HepG2 (cell line): ENCODE measurements around the gene PHF3. TPM values are rescaled to one million over a fixed set of nuclear protein-coding genes. Genes with fewer than 3 reads are reported as not detected.

Source experiments
- CENPX ChIP-seq: sonication (generic); formaldehyde crosslinking; IDR thresholded peaks from 2 replicates; pipeline ENCODE4 v1.9.0; 2021; ENCODE audit warnings: mild to moderate bottlenecking, missing genetic modification reagents, moderate library complexity
- DMAP1 ChIP-seq: IDR thresholded peaks from 2 replicates; pipeline ENCODE4 v1.6.1; 2016
- GTF2F1 ChIP-seq: fragments of 150-350 bp; IDR thresholded peaks from 2 replicates; pipeline ENCODE4 v1.6.1; 2014; ENCODE audit warnings: low read length
- HNRNPL ChIP-seq: fragments of 200-400 bp; formaldehyde crosslinking; IDR thresholded peaks from 2 replicates; pipeline ENCODE4 v1.6.1; 2017; ENCODE audit warnings: mild to moderate bottlenecking, low read depth, low read length
- HNRNPUL1 ChIP-seq: fragments of 200-400 bp; formaldehyde crosslinking; IDR thresholded peaks from 2 replicates; pipeline ENCODE4 v1.6.1; 2017; ENCODE audit warnings: low read depth, mild to moderate bottlenecking, low read length, moderate library complexity
- HOXD1 ChIP-seq: sonication (generic); formaldehyde crosslinking; IDR thresholded peaks from 2 replicates; pipeline ENCODE4 v1.5.0; 2020; ENCODE audit warnings: missing genetic modification reagents
- LCORL ChIP-seq, 2 experiments: fragments of 450-650 bp in 1 of 2; sonication (generic) in 1 of 2; formaldehyde crosslinking in 1 of 2; IDR thresholded peaks; 2 replicates each; pipeline versions ENCODE4 v1.5.0 to v1.6.1; 2017 to 2020; ENCODE audit warnings: antibody characterized with exemption in 1 of 2, missing genetic modification reagents in 1 of 2
- RAD21 ChIP-seq: fragments of 450-650 bp; formaldehyde crosslinking; IDR thresholded peaks from 2 replicates; pipeline ENCODE4 v1.5.0; 2020; ENCODE audit warnings: mild to moderate bottlenecking
- SRY ChIP-seq: sonication (generic); formaldehyde crosslinking; IDR thresholded peaks from 2 replicates; pipeline ENCODE4 v1.8.0; 2022; ENCODE audit warnings: mild to moderate bottlenecking, missing genetic modification reagents
- YEATS2 ChIP-seq: sonication (generic); formaldehyde crosslinking; IDR thresholded peaks from 2 replicates; pipeline ENCODE4 v1.4.0; 2020; ENCODE audit warnings: missing genetic modification reagents, borderline replicate concordance
- ZFP82 ChIP-seq: sonication (generic); formaldehyde crosslinking; IDR thresholded peaks from 2 replicates; pipeline ENCODE4 v1.5.1; 2020; ENCODE audit warnings: mild to moderate bottlenecking, missing genetic modification reagents, borderline replicate concordance
- ZNF296 ChIP-seq: sonication (generic); formaldehyde crosslinking; conservative IDR thresholded peaks from 2 replicates; pipeline ENCODE4 v1.5.0; 2020; ENCODE audit warnings: mild to moderate bottlenecking, missing genetic modification reagents
- ZNF564 ChIP-seq: sonication (generic); formaldehyde crosslinking; IDR thresholded peaks from 2 replicates; pipeline ENCODE4 v1.8.1; 2023; ENCODE audit warnings: mild to moderate bottlenecking, missing genetic modification reagents
- ZNF737 ChIP-seq: sonication (generic); formaldehyde crosslinking; IDR thresholded peaks from 2 replicates; pipeline ENCODE4 v1.5.0; 2020; ENCODE audit warnings: missing genetic modification reagents, mild to moderate bottlenecking, borderline replicate concordance
- ZSCAN12 ChIP-seq: sonication (generic); formaldehyde crosslinking; IDR thresholded peaks from 2 replicates; pipeline ENCODE4 v1.9.0; 2021; ENCODE audit warnings: mild to moderate bottlenecking, missing genetic modification reagents
- polyA plus RNA-seq, 8 experiments: library from polyadenylated mRNA; depleted of rRNA in 3 of 8; stranded (reverse) in 7 of 8; unstranded in 1 of 8; fragments of >200 nt; fragmentation: Illumina TruSeq in 4 of 8; extraction: Trizol in 4 of 8; gene quantifications; 2 replicates each; pipeline versions ENCODE4 v1.2.1 to v1.2.3, GENCODE V29; 2011 to 2016; ENCODE audit warnings: low read depth in 4 of 8, missing spikeins in 1 of 8, mixed read lengths in 1 of 8; ENCODE audit not compliant: insufficient read depth in 1 of 8
- total RNA-seq, 5 experiments: library from RNA; depleted of rRNA; stranded (reverse); fragments of >200 nt; fragmentation: Illumina TruSeq; extraction: Trizol; gene quantifications; 2 replicates each; pipeline ENCODE4 v1.2.3, GENCODE V29; 2016; ENCODE audit warnings: low read depth in 1 of 5
- TF ChIP-seq, protein P1 (sequence below): IDR thresholded peaks from 2 replicates; pipeline ENCODE4 v1.6.1; 2016; ENCODE audit warnings: low read depth, missing genetic modification reagents, missing compliant biosample characterization
- TF ChIP-seq, protein P2 (sequence below): sonication (generic); formaldehyde crosslinking; IDR thresholded peaks from 2 replicates; pipeline ENCODE4 v1.9.0; 2021; ENCODE audit warnings: missing genetic modification reagents, borderline replicate concordance
- TF ChIP-seq, protein P3 (sequence below): sonication (generic); formaldehyde crosslinking; IDR thresholded peaks from 2 replicates; pipeline ENCODE4 v1.5.1; 2020; ENCODE audit warnings: missing genetic modification reagents, mild to moderate bottlenecking, borderline replicate concordance
- TF ChIP-seq, protein P4 (sequence below): sonication (generic); formaldehyde crosslinking; conservative IDR thresholded peaks from 2 replicates; pipeline ENCODE4 v1.4.0; 2020; ENCODE audit warnings: missing genetic modification reagents
- TF ChIP-seq, protein P5 (sequence below): IDR thresholded peaks from 2 replicates; pipeline ENCODE4 v1.6.1; 2016; ENCODE audit warnings: low read depth, borderline replicate concordance

The PHF3 gene
- total and polyA plus RNA-seq, 2 of the 13 experiments (the other 11 are each of a cell fraction or from before 2014, with no cell fraction given) = 19.8 to 70.4 TPM

DNA sequence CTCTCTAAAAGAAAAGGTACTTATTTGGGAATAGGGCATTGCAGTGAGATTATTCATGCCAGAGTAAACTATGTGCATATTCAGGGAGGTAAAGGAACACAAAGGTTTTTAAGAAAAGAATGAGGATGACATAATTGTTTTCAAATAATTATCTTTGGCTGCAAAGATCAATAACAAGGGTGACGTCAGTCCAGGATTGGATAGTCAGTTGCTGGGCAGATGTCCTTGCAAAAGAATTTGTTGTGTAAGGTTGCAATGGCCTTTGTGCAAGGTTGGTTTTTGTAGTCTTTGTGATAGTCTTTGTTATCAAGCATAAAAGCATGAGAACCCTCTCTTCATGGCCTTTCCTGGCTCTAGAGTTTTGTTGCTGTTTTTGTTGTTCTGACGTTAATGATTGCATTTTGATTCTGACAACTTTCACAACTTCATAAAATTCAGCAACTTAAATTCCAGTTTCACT lies 45.6 kb upstream of the PHF3 start (continued):
- TF ChIP-seq, protein P1, sequence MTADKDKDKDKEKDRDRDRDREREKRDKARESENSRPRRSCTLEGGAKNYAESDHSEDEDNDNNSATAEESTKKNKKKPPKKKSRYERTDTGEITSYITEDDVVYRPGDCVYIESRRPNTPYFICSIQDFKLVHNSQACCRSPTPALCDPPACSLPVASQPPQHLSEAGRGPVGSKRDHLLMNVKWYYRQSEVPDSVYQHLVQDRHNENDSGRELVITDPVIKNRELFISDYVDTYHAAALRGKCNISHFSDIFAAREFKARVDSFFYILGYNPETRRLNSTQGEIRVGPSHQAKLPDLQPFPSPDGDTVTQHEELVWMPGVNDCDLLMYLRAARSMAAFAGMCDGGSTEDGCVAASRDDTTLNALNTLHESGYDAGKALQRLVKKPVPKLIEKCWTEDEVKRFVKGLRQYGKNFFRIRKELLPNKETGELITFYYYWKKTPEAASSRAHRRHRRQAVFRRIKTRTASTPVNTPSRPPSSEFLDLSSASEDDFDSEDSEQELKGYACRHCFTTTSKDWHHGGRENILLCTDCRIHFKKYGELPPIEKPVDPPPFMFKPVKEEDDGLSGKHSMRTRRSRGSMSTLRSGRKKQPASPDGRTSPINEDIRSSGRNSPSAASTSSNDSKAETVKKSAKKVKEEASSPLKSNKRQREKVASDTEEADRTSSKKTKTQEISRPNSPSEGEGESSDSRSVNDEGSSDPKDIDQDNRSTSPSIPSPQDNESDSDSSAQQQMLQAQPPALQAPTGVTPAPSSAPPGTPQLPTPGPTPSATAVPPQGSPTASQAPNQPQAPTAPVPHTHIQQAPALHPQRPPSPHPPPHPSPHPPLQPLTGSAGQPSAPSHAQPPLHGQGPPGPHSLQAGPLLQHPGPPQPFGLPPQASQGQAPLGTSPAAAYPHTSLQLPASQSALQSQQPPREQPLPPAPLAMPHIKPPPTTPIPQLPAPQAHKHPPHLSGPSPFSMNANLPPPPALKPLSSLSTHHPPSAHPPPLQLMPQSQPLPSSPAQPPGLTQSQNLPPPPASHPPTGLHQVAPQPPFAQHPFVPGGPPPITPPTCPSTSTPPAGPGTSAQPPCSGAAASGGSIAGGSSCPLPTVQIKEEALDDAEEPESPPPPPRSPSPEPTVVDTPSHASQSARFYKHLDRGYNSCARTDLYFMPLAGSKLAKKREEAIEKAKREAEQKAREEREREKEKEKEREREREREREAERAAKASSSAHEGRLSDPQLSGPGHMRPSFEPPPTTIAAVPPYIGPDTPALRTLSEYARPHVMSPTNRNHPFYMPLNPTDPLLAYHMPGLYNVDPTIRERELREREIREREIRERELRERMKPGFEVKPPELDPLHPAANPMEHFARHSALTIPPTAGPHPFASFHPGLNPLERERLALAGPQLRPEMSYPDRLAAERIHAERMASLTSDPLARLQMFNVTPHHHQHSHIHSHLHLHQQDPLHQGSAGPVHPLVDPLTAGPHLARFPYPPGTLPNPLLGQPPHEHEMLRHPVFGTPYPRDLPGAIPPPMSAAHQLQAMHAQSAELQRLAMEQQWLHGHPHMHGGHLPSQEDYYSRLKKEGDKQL = peak; percentile 34; the same call in 1 of the 2 replicates
- TF ChIP-seq ZNF737 (no peak), LCORL (IDR thresholded peaks at IDR 0.05) (peak; percentile 94), LCORL (CRISPR knock-in tag; IDR thresholded peaks at IDR 0.05) (0 out of 2 replicates have a peak, but pooled peaks have one; percentile 61), ZFP82 (CRISPR knock-in tag) (no peak), GTF2F1 (no peak), YEATS2 (CRISPR knock-in tag) (peak; percentile 61; the same call in 1 of the 2 replicates), SRY (CRISPR knock-in tag) (no peak), DMAP1 (CRISPR knock-in tag) (no peak), ZSCAN12 (CRISPR knock-in tag) (no peak), HNRNPUL1 (no peak), ZNF564 (CRISPR knock-in tag) (no peak), HOXD1 (CRISPR knock-in tag) (0 out of 2 replicates have a peak, but pooled peaks have one; percentile 23), ZNF296 (CRISPR knock-in tag) (no peak), HNRNPL (no peak), CENPX (CRISPR knock-in tag) (no peak), RAD21 (CRISPR knock-in tag) (no peak)
- TF ChIP-seq, protein P2, sequence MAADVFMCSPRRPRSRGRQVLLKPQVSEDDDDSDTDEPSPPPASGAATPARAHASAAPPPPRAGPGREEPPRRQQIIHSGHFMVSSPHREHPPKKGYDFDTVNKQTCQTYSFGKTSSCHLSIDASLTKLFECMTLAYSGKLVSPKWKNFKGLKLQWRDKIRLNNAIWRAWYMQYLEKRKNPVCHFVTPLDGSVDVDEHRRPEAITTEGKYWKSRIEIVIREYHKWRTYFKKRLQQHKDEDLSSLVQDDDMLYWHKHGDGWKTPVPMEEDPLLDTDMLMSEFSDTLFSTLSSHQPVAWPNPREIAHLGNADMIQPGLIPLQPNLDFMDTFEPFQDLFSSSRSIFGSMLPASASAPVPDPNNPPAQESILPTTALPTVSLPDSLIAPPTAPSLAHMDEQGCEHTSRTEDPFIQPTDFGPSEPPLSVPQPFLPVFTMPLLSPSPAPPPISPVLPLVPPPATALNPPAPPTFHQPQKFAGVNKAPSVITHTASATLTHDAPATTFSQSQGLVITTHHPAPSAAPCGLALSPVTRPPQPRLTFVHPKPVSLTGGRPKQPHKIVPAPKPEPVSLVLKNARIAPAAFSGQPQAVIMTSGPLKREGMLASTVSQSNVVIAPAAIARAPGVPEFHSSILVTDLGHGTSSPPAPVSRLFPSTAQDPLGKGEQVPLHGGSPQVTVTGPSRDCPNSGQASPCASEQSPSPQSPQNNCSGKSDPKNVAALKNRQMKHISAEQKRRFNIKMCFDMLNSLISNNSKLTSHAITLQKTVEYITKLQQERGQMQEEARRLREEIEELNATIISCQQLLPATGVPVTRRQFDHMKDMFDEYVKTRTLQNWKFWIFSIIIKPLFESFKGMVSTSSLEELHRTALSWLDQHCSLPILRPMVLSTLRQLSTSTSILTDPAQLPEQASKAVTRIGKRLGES (CRISPR knock-in tag) = no peak
- TF ChIP-seq, protein P3, sequence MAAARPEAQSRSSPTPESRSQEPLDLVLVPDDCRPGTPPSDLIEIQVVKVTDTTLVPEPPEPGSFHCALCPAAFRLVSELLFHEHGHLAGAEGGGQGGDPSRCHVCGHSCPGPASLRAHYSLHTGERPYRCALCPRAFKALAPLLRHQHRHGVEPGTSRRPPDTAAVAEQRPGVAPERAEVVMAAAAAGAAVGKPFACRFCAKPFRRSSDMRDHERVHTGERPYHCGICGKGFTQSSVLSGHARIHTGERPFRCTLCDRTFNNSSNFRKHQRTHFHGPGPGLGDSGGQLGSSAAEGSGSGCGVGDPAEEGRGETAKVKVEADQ (CRISPR knock-in tag) = no peak
- TF ChIP-seq, protein P4, sequence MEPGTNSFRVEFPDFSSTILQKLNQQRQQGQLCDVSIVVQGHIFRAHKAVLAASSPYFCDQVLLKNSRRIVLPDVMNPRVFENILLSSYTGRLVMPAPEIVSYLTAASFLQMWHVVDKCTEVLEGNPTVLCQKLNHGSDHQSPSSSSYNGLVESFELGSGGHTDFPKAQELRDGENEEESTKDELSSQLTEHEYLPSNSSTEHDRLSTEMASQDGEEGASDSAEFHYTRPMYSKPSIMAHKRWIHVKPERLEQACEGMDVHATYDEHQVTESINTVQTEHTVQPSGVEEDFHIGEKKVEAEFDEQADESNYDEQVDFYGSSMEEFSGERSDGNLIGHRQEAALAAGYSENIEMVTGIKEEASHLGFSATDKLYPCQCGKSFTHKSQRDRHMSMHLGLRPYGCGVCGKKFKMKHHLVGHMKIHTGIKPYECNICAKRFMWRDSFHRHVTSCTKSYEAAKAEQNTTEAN (CRISPR knock-in tag) = no peak
- TF ChIP-seq, protein P5, sequence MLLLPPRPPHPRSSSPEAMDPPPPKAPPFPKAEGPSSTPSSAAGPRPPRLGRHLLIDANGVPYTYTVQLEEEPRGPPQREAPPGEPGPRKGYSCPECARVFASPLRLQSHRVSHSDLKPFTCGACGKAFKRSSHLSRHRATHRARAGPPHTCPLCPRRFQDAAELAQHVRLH = no peak
